A673 (cell line): ENCODE results near the gene PALLD. TPM values are rescaled to one million over a fixed set of nuclear protein-coding genes. Genes with fewer than 3 reads are reported as not detected.

Experiments
- BruUV-seq: library from RNA; stranded (reverse); fragments of 400-500 nt; replicated peaks from 2 replicates; lab custom pipeline; 2021; lab: Mats Ljungman, UMichigan
- CTCF ChIA-PET: fragments of 300-600 bp; sonication (Branson Sonifier 250); formaldehyde crosslinking; loops from one replicate; lab custom pipeline; 2022; ENCODE audit warnings: antibody characterized with exemption; lab: Charles Lee
- POLR2A ChIA-PET: fragments of 300-600 bp; sonication (Branson Sonifier 250); formaldehyde crosslinking; loops from one replicate; lab custom pipeline; 2022; ENCODE audit warnings: antibody characterized with exemption; ENCODE audit not compliant: low non-redundant PET; lab: Charles Lee
- DNase-seq: peaks from one replicate; pipeline ENCODE4 v3.0.0-alpha.2; 2015; ENCODE audit warnings: low spot score
- H3K27ac ChIP-seq: fragments of 200-600 bp; sonication (generic); 2 replicates; pipeline ENCODE4 v1.5.1; 2016; ENCODE audit warnings: mixed run types, low read depth, mild to moderate bottlenecking, mixed read lengths, antibody characterized with exemption, low read length; ENCODE audit not compliant: poor library complexity, severe bottlenecking
- H3K27me3 ChIP-seq: fragments of 200-600 bp; sonication (generic); replicated peaks from 2 replicates; pipeline ENCODE4 v1.6.1; 2017; ENCODE audit warnings: mixed run types, low read depth, mild to moderate bottlenecking, mixed read lengths, antibody characterized with exemption, low read length; ENCODE audit not compliant: insufficient read depth, poor library complexity
- H3K36me3 ChIP-seq: fragments of 200-600 bp; sonication (generic); 2 replicates; pipeline ENCODE4 v1.6.1; 2016; ENCODE audit warnings: mixed run types, mild to moderate bottlenecking, mixed read lengths, antibody characterized with exemption, low read length; ENCODE audit not compliant: insufficient read depth, poor library complexity, severe bottlenecking
- H3K4me1 ChIP-seq: fragments of 200-600 bp; sonication (generic); 2 replicates; pipeline ENCODE4 v1.6.1; 2017; ENCODE audit warnings: mixed run types, mild to moderate bottlenecking, mixed read lengths, antibody characterized with exemption, low read length; ENCODE audit not compliant: insufficient read depth, poor library complexity, severe bottlenecking
- H3K4me3 ChIP-seq: fragments of 200-600 bp; sonication (generic); 2 replicates; pipeline ENCODE4 v1.5.1; 2016; ENCODE audit warnings: low read depth, mixed run types, mild to moderate bottlenecking, mixed read lengths, low read length; ENCODE audit not compliant: poor library complexity, severe bottlenecking
- H3K9me3 ChIP-seq: fragments of 200-600 bp; sonication (generic); 2 replicates; pipeline ENCODE4 v1.6.1; 2016; ENCODE audit warnings: mixed run types, low read depth, mild to moderate bottlenecking, mixed read lengths, antibody characterized with exemption, low read length; ENCODE audit not compliant: poor library complexity, severe bottlenecking
- CTCF ChIP-seq: fragments of 300-800, 200-600 bp; sonication (generic); conservative IDR thresholded peaks from 2 replicates; pipeline ENCODE4 v1.5.1; 2017; ENCODE audit warnings: low read depth, mild to moderate bottlenecking, antibody characterized with exemption, low read length, moderate library complexity, mixed read lengths
- EZH2 ChIP-seq: fragments of 200-600 bp; sonication (generic); IDR thresholded peaks from 2 replicates; pipeline ENCODE4 v1.6.1; 2017; ENCODE audit warnings: borderline replicate concordance, low read depth, mild to moderate bottlenecking, mixed read lengths, antibody characterized with exemption, low read length; ENCODE audit not compliant: poor library complexity, severe bottlenecking
- intact Hi-C: fragments of 100-400 bp; cut with micrococcal nuclease; formaldehyde crosslinking; loops from one replicate; pipeline ENCODE4 v1.10.0; 2022; ENCODE audit not compliant: unreplicated experiment
- total RNA-seq: library from RNA; stranded (reverse); gene quantifications from 2 replicates; pipeline ENCODE4 v1.2.3, GENCODE V29; 2021

Gene PALLD
- total RNA-seq, 1 experiment from 2014 or later: 44.1 TPM

GRCh38 chr4:168586926-168587325 lies 90.1 kb downstream of the PALLD start:
- Histone ChIP-seq H3K9me3 (no peaks in the 10 kb centered on the region), H3K27ac (no peak overlapping the region), H3K4me1 (peaks cover 26% of the 10 kb centered on the region), H3K36me3 (no peaks in the 10 kb centered on the region), H3K27me3 (no peaks in the 10 kb centered on the region), H3K4me3 (no peak overlapping the region)
- ChIA-PET POLR2A (no interaction called here), CTCF (interaction anchor here (1.2 kb wide), 1 partner anchor 22 kb away, joined by 4 read pairs; no protein-coding TSS in a partner anchor)
- TF ChIP-seq EZH2 (no peak), CTCF (no peak)
- intact Hi-C loops: loop anchor here (10.0 kb wide), 1 partner anchor 248 kb away; no protein-coding TSS in a partner anchor
- no TSS peak for BruUV-seq
- DNase-seq: no peak

- no peaks in the 10 kb centered on the region for H3K27me3 ChIP-seq
- H3K9me3 ChIP-seq: no peaks in the 10 kb centered on the region
- H3K27ac ChIP-seq: no peak overlapping the region
- no peak for DNase-seq
- intact Hi-C loops: loop anchor here (10.0 kb wide), 1 partner anchor 247 kb away; no protein-coding TSS in a partner anchor
- H3K4me1 ChIP-seq: peaks cover 26% of the 10 kb centered on the region
- no peaks in the 10 kb centered on the region for H3K36me3 ChIP-seq
- ChIA-PET CTCF (interaction anchor here (1.2 kb wide), 1 partner anchor 21 kb away, joined by 4 read pairs; no protein-coding TSS in a partner anchor), POLR2A (no interaction called here)
- H3K4me3 ChIP-seq: no peak overlapping the region
- no TSS peak for BruUV-seq
- no peak for TF ChIP-seq EZH2
- no peak for TF ChIP-seq CTCF
Measured at GRCh38 chr4:168587411-168588125, 90.7 kb downstream of the PALLD start.

GRCh38 chr4:168588916-168589531 lies 92.2 kb downstream of the PALLD start:
- Histone ChIP-seq H3K4me3 (no peak overlapping the region), H3K9me3 (no peaks in the 10 kb centered on the region), H3K27me3 (no peaks in the 10 kb centered on the region), H3K36me3 (no peaks in the 10 kb centered on the region), H3K4me1 (peaks cover 39% of the 10 kb centered on the region), H3K27ac (no peak overlapping the region)
- BruUV-seq: no TSS peak
- CTCF ChIA-PET: no interaction called here
- intact Hi-C loops: loop anchor here (10.0 kb wide), 1 partner anchor 246 kb away; no protein-coding TSS in a partner anchor
- TF ChIP-seq CTCF (no peak), EZH2 (no peak)
- peak; percentile 66 for DNase-seq
- POLR2A ChIA-PET: no interaction called here
